GM23248 (cell line): Measurements from ENCODE around the gene LAPTM5.

Experiments used
- EZH2 ChIP-seq: fragments of 200-600 bp; sonication (generic); IDR thresholded peaks from 2 replicates; pipeline ENCODE4 v1.6.1; 2018; ENCODE audit warnings: antibody characterized with exemption, mild to moderate bottlenecking; ENCODE audit not compliant: insufficient read depth, poor library complexity, severe bottlenecking
- EZH2phosphoT487 ChIP-seq: fragments of 200-600 bp; sonication (generic); IDR thresholded peaks from 2 replicates; pipeline ENCODE4 v1.6.1; 2018; ENCODE audit warnings: antibody characterized with exemption, moderate library complexity, mild to moderate bottlenecking, low read depth; ENCODE audit not compliant: insufficient read depth

- TF ChIP-seq EZH2phosphoT487 (no peak), EZH2 (no peak)
These were observed 28.1 kb upstream of the LAPTM5 start for GRCh38 chr1:30785714-30786113.
